Pericardium fibroblast (primary cell): ENCODE data around the gene CAMKMT. TPM values are rescaled to one million over a fixed set of nuclear protein-coding genes. Genes with fewer than 3 reads are reported as not detected.

Experiments used
- total RNA-seq: library from RNA; depleted of rRNA; stranded (reverse); fragments of >200 nt; gene quantifications from 2 replicates; pipeline ENCODE4 v1.2.3, GENCODE V29; 2015

Gene CAMKMT
- total RNA-seq, result 4.9 and 5.7 TPM in 2 replicates

DNA sequence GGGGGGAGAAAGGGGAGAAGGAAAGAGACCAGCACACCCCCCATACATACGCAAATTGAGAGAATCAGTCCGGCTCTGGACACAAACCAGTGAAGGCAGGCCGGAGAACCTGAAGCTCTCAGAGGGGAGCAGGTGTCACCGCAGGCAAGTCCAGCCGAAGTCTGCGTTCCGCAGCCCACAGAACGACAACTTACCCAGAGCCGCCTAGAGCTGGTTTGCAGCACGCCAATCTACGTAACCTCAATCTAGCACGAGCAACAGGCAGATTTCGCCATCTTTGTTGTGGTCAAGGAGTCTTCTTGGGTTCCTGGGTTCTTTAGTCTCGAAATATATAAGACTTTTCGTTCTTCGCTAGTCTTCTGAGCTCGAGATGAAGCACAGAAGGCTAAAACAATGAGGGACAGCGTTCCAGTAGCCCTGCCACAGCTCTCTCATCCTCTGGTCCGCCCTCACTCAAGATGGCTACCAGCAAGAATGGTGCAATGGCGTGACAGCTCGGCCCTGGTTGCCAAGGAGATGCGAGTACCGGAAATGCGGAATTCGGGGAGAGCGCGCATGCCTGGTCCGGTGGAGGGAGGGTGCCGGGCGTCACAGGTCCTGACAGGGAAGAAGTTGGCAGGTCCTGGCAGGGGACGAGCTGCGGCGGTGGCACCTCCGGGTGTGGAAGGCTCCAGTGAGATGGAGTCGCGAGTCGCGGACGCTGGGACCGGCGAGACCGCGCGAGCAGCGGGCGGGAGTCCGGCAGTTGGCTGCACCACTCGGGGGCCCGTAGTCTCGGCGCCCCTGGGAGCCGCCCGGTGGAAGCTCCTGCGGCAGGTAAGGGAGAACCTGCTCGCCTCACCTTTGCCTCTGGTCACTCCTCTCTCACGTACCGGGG, at the start of gene CAMKMT, which contains the start of gene PREPL:
TSS of gene CAMKMT (plus strand) at position 618 of the 877 bp plus-strand sequence.
TSS of gene PREPL (minus strand) at position 165 of the 877 bp plus-strand sequence. CDS start 15,152 bp downstream, outside the sequence.

Other genes with a start within 250 kb of the CAMKMT start
- gene PPM1B, start 193.1 kb upstream of the CAMKMT start, total RNA-seq, result 9.1 and 9.3 TPM in 2 replicates
- gene SLC3A1, start 86.5 kb upstream of the CAMKMT start, total RNA-seq, result 0.26 TPM in 1 of 2 replicates, not detected in the other
- 24.3 and 27.2 TPM in 2 replicates for gene PREPL, start 453 bp upstream of the CAMKMT start, total RNA-seq